H1 (cell line): ENCODE data around the gene AKR7A2. TPM values are rescaled to one million over a fixed set of nuclear protein-coding genes. Genes with fewer than 3 reads are reported as not detected.

ENCODE experiments used
- CTCF ChIA-PET: fragments of 300-600 bp; sonication (Branson Sonifier 250); formaldehyde crosslinking; loops from one replicate; lab custom pipeline; 2021; ENCODE audit not compliant: partially characterized antibody; lab: Charles Lee
- POLR2A ChIA-PET: fragments of 300-600 bp; sonication (Branson Sonifier 250); formaldehyde crosslinking; loops from one replicate; lab custom pipeline; 2021; ENCODE audit warnings: inconsistent platforms; ENCODE audit not compliant: partially characterized antibody; lab: Charles Lee
- DNase-seq, 2 experiments: peaks; one replicate each; pipeline versions ENCODE4 v3.0.0 to v3.0.0-alpha.2; 2010 to 2022; ENCODE audit warnings: low spot score in 2 of 2, low read depth in 1 of 2, mixed read lengths in 1 of 2
- FAIRE-seq: peaks from 2 replicates; lab custom pipeline; 2011; peaks lifted over from hg19 to GRCh38; lab: Jason Lieb, UNC
- H2AFZ ChIP-seq: 2 replicates; pipeline ENCODE4 v1.8.1; 2012; ENCODE audit warnings: low read length, inconsistent platforms
- H2AK5ac ChIP-seq: 2 replicates; pipeline ENCODE4 v1.6.1; 2013; ENCODE audit warnings: low read depth, low read length
- H2BK120ac ChIP-seq: replicated peaks from 2 replicates; pipeline ENCODE3; 2013; ENCODE audit warnings: low read depth, low read length, inconsistent platforms
- H2BK12ac ChIP-seq: 2 replicates; pipeline ENCODE4 v1.6.1; 2013; ENCODE audit warnings: low read depth, low read length
- H2BK15ac ChIP-seq: 2 replicates; pipeline ENCODE4 v1.6.1; 2013; ENCODE audit warnings: low read length
- H2BK20ac ChIP-seq: 2 replicates; pipeline ENCODE4 v1.6.1; 2013; ENCODE audit warnings: low read length
- H2BK5ac ChIP-seq: 2 replicates; pipeline ENCODE4 v1.6.1; 2013; ENCODE audit warnings: low read depth, low read length
- H3K14ac ChIP-seq: 2 replicates; pipeline ENCODE4 v1.6.1; 2013; ENCODE audit warnings: inconsistent platforms; ENCODE audit not compliant: insufficient read length
- H3K18ac ChIP-seq: 2 replicates; pipeline ENCODE4 v1.6.1; 2013; ENCODE audit warnings: low read length; ENCODE audit errors: extremely low read depth
- H3K23ac ChIP-seq: 2 replicates; pipeline ENCODE4 v1.6.1; 2013; ENCODE audit warnings: inconsistent platforms; ENCODE audit not compliant: insufficient read length
- H3K23me2 ChIP-seq: 2 replicates; pipeline ENCODE4 v1.6.1; 2013; ENCODE audit warnings: low read depth, low read length
- H3K27ac ChIP-seq: 2 replicates; pipeline ENCODE4 v1.6.1; 2011; ENCODE audit warnings: low read depth, low read length, inconsistent platforms
- H3K27me3 ChIP-seq, 4 experiments: replicated peaks in 1 of 4; 1 replicate in 1 of 4; 2 replicates in 3 of 4; pipeline versions ENCODE4 v1.6.1 to v1.8.1; 2011 to 2013; ENCODE audit warnings: low read length in 3 of 4, mild to moderate bottlenecking in 3 of 4, inconsistent platforms in 2 of 4, mixed read lengths in 2 of 4, moderate library complexity in 1 of 4; ENCODE audit not compliant: control insufficient read depth in 3 of 4, insufficient read depth in 3 of 4; ENCODE audit errors: extremely low read depth in 1 of 4
- H3K36me3 ChIP-seq, 4 experiments: 2 replicates each; pipeline versions ENCODE4 v1.6.1 to v1.8.1; 2011 to 2013; ENCODE audit warnings: mild to moderate bottlenecking in 4 of 4, low read length in 3 of 4, moderate library complexity in 2 of 4, control low read depth in 1 of 4, inconsistent platforms in 1 of 4; ENCODE audit not compliant: insufficient read depth in 4 of 4, control insufficient read depth in 2 of 4
- H3K4ac ChIP-seq: replicated peaks from 2 replicates; pipeline ENCODE3; 2013; ENCODE audit warnings: low read length, low read depth, mixed read lengths, inconsistent platforms; ENCODE audit not compliant: insufficient read length
- H3K4me1 ChIP-seq, 4 experiments: replicated peaks in 1 of 4; 1 replicate in 1 of 4; 2 replicates in 3 of 4; pipeline versions ENCODE4 v1.6.1 to v1.8.1; 2011 to 2013; ENCODE audit warnings: low read length in 3 of 4, inconsistent platforms in 2 of 4, mixed read lengths in 1 of 4; ENCODE audit not compliant: insufficient read depth in 4 of 4, control insufficient read depth in 3 of 4
- H3K4me2 ChIP-seq, 2 experiments: 2 replicates each; pipeline versions ENCODE4 v1.6.1 to v1.8.1; 2011 to 2013; ENCODE audit warnings: low read depth in 2 of 2, low read length in 2 of 2, control low read depth in 1 of 2, inconsistent platforms in 1 of 2, mild to moderate bottlenecking in 1 of 2; ENCODE audit not compliant: insufficient read depth in 1 of 2
- H3K4me3 ChIP-seq, 4 experiments: fragments of 200-600, 300-600 bp in 1 of 4; sonication (generic), shearing (Covaris generic), sonication (Bioruptor Twin) in 1 of 4; 2 replicates each; pipeline versions ENCODE4 v1.5.1 to v1.8.1; 2011 to 2016; ENCODE audit warnings: low read length in 4 of 4, low read depth in 3 of 4, control low read depth in 2 of 4, inconsistent platforms in 2 of 4, mild to moderate bottlenecking in 2 of 4, mixed read lengths in 1 of 4, moderate library complexity in 1 of 4; ENCODE audit not compliant: insufficient read depth in 2 of 4; ENCODE audit errors: extremely low read depth in 1 of 4
- H3K56ac ChIP-seq: replicated peaks from 2 replicates; pipeline ENCODE3; 2013; ENCODE audit warnings: low read depth, mild to moderate bottlenecking, mixed read lengths, low read length, inconsistent platforms; ENCODE audit not compliant: insufficient read length
- H3K79me1 ChIP-seq: 2 replicates; pipeline ENCODE4 v1.6.1; 2013; ENCODE audit warnings: low read depth, low read length, control low read depth
- H3K79me2 ChIP-seq, 2 experiments: 2 replicates each; pipeline versions ENCODE4 v1.6.1 to v1.8.1; 2012 to 2013; ENCODE audit warnings: low read length in 2 of 2, mild to moderate bottlenecking in 2 of 2, inconsistent platforms in 1 of 2; ENCODE audit not compliant: insufficient read depth in 2 of 2, control insufficient read depth in 1 of 2
- H3K9ac ChIP-seq, 4 experiments: replicated peaks in 1 of 4; 1 replicate in 1 of 4; 2 replicates in 3 of 4; pipeline versions ENCODE4 v1.6.1 to v1.8.1; 2011 to 2013; ENCODE audit warnings: low read depth in 3 of 4, low read length in 3 of 4, control low read depth in 2 of 4, mild to moderate bottlenecking in 2 of 4, moderate library complexity in 2 of 4, inconsistent platforms in 1 of 4; ENCODE audit errors: extremely low read depth in 1 of 4
- H3K9me3 ChIP-seq, 2 experiments: 2 replicates each; pipeline versions ENCODE4 v1.6.1 to v1.8.1; 2012 to 2013; ENCODE audit warnings: mild to moderate bottlenecking in 2 of 2, moderate library complexity in 2 of 2, control low read depth in 1 of 2, inconsistent platforms in 1 of 2, low read depth in 1 of 2, low read length in 1 of 2, mixed read lengths in 1 of 2; ENCODE audit not compliant: insufficient read depth in 2 of 2
- H4K20me1 ChIP-seq, 2 experiments: replicated peaks in 1 of 2; 2 replicates each; pipeline versions ENCODE3 to v1.8.1; 2011 to 2013; ENCODE audit warnings: inconsistent platforms in 2 of 2, low read length in 2 of 2, mild to moderate bottlenecking in 1 of 2; ENCODE audit not compliant: insufficient read depth in 2 of 2, control insufficient read depth in 1 of 2
- H4K5ac ChIP-seq: 2 replicates; pipeline ENCODE4 v1.6.1; 2013; ENCODE audit warnings: low read length, low read depth, mixed read lengths, inconsistent platforms; ENCODE audit not compliant: insufficient read length
- H4K8ac ChIP-seq: 2 replicates; pipeline ENCODE4 v1.8.0; 2013; ENCODE audit warnings: mild to moderate bottlenecking, moderate library complexity, low read length, inconsistent platforms; ENCODE audit not compliant: insufficient read depth; ENCODE audit errors: extremely low read depth
- H4K91ac ChIP-seq: replicated peaks from 2 replicates; pipeline ENCODE3; 2013; ENCODE audit warnings: low read length, mixed read lengths, inconsistent platforms; ENCODE audit not compliant: insufficient read length
- CHD1 ChIP-seq: IDR thresholded peaks from 2 replicates; pipeline ENCODE4 v1.6.1; 2012; ENCODE audit warnings: low read depth, low read length, improper control_type of control experiment
- JUN ChIP-seq: IDR thresholded peaks from 2 replicates; pipeline ENCODE4 v1.6.1; 2011; ENCODE audit warnings: low read depth, mild to moderate bottlenecking, improper control_type of control experiment, low read length
- KDM4A ChIP-seq: IDR thresholded peaks from one replicate; pipeline ENCODE4 v1.7.1; 2012; ENCODE audit warnings: low read depth, mild to moderate bottlenecking, moderate library complexity, low read length, inconsistent platforms; ENCODE audit not compliant: severe bottlenecking
- MAFK ChIP-seq: IDR thresholded peaks from 2 replicates; pipeline ENCODE4 v1.6.1; 2012; ENCODE audit warnings: low read depth, mild to moderate bottlenecking, improper control_type of control experiment, low read length
- RBBP5 ChIP-seq: IDR thresholded peaks from 2 replicates; pipeline ENCODE4 v1.7.1; 2012; ENCODE audit warnings: low read depth, mild to moderate bottlenecking, inconsistent platforms, low read length, moderate library complexity, borderline replicate concordance
- SP2 ChIP-seq: IDR thresholded peaks from 2 replicates; pipeline ENCODE4 v1.6.1; 2012; ENCODE audit warnings: mild to moderate bottlenecking, low read length, inconsistent platforms
- YY1 ChIP-seq: IDR thresholded peaks from 2 replicates; pipeline ENCODE4 v1.6.1; 2011; ENCODE audit warnings: low read depth, mild to moderate bottlenecking, low read length
- WGBS, 2 experiments: shearing (Covaris generic) in 1 of 2; methylation state at CpG; one replicate each; pipeline versions ENCODE4 v1.1.6 to v1.1.7; 2013 to 2015; ENCODE audit warnings: low lambda C conversion rate in 2 of 2, mixed read lengths in 2 of 2, inconsistent platforms in 1 of 2, low coverage in 1 of 2, missing lambda C conversion rate in 1 of 2; ENCODE audit not compliant: insufficient replicate concordance in 2 of 2, insufficient coverage in 1 of 2, insufficient read length in 1 of 2; ENCODE audit errors: extremely low coverage in 1 of 2, missing lambda C conversion rate in 1 of 2; 5-methylcytosine and 5-hydroxymethylcytosine counted together
- polyA plus RNA-seq, 7 experiments: library from polyadenylated mRNA; depleted of rRNA in 3 of 7; stranded (reverse) in 5 of 7; unstranded in 2 of 7; fragments of >200 nt in 5 of 7; fragments of 200-250 nt in 2 of 7; gene quantifications; 1 replicate in 5 of 7; 2 replicates in 1 of 7; 4 replicates in 1 of 7; pipeline versions ENCODE4 v1.2.1 to v1.2.3, GENCODE V29; 2011 to 2013; ENCODE audit warnings: missing spikeins in 2 of 7, mixed read lengths in 2 of 7
- total RNA-seq: library from RNA; stranded (reverse); fragmentation: NEBNext Ultra II Directional; extraction: Animal tissue kit (Norgen Biotek cat#: 25700); gene quantifications from 2 replicates; pipeline ENCODE4 v1.2.1, GENCODE V29; 2021
- TF ChIP-seq, protein P1 (sequence below): IDR thresholded peaks from 2 replicates; pipeline ENCODE4 v1.6.1; 2011; ENCODE audit warnings: low read length, improper control_type of control experiment
- TF ChIP-seq, protein P2 (sequence below): IDR thresholded peaks from 2 replicates; pipeline ENCODE4 v1.6.1; 2012; ENCODE audit warnings: low read length, inconsistent platforms

The AKR7A2 gene
- total and polyA plus RNA-seq, 2 of the 8 experiments (the other 6 are each of a cell fraction or from before 2014, with no cell fraction given), result 32.0 to 48.3 TPM

- Histone ChIP-seq H3K23me2 (no peaks in the 10 kb centered on the region), H3K79me1 (no peaks in the 10 kb centered on the region; the same call in 1 of the 2 replicates), H3K9me3 (no peaks in the 10 kb centered on the region), H3K14ac (no peak overlapping the region), H3K4me1 (no peaks in the 10 kb centered on the region), H2BK20ac (no peak overlapping the region), H4K20me1 (peaks cover 0 to 14% of the 10 kb centered on the region in 2 experiments), H2BK12ac (no peak overlapping the region), H3K79me2 (no peaks in the 10 kb centered on the region), H3K18ac (no peak overlapping the region), H3K56ac (no peak overlapping the region), H3K9ac (no peak overlapping the region), H4K8ac (no peak overlapping the region), H3K4me2 (no peak overlapping the region), H4K5ac (no peak overlapping the region), H3K27ac (no peak overlapping the region), H2BK15ac (no peak overlapping the region), H3K36me3 (peaks cover 5 to 16% (median 10%) of the 10 kb centered on the region in 4 experiments; a peak in 5 of 8 replicates), H3K23ac (no peak overlapping the region), H2AK5ac (no peak overlapping the region), H4K91ac (no peak overlapping the region), H3K4ac (no peak overlapping the region), H2BK5ac (no peak overlapping the region), H2AFZ (no peak overlapping the region), H3K4me3 (no peak overlapping the region), H2BK120ac (no peak overlapping the region), H3K27me3 (no peaks in the 10 kb centered on the region)
- WGBS, 2 experiments, result 83% methylated on average over 32 of the region's 32 CpGs; no CpG with 5 or more reads in 1 of the 2 experiments
- FAIRE-seq, result no peak
- ChIA-PET CTCF (interaction anchor here (0.7 to 2.8 kb wide), 6 partner anchors 8 to 135 kb away, joined by 3 to 9 read pairs (median 4); no protein-coding TSS in a partner anchor), POLR2A (interaction anchor here (0.5 to 13.3 kb wide), 4 partner anchors 9 to 74 kb away, joined by 3 to 143 read pairs (median 4); partner anchors contain the start of genes AKR7A2 and SLC66A1)
- no peak for DNase-seq
- TF ChIP-seq MAFK (no peak), YY1 (no peak), RBBP5 (no peak), CHD1 (no peak), KDM4A (no peak), JUN (no peak), SP2 (no peak)
- TF ChIP-seq, protein P1, sequence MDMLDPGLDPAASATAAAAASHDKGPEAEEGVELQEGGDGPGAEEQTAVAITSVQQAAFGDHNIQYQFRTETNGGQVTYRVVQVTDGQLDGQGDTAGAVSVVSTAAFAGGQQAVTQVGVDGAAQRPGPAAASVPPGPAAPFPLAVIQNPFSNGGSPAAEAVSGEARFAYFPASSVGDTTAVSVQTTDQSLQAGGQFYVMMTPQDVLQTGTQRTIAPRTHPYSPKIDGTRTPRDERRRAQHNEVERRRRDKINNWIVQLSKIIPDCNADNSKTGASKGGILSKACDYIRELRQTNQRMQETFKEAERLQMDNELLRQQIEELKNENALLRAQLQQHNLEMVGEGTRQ, result no peak
- TF ChIP-seq, protein P2, sequence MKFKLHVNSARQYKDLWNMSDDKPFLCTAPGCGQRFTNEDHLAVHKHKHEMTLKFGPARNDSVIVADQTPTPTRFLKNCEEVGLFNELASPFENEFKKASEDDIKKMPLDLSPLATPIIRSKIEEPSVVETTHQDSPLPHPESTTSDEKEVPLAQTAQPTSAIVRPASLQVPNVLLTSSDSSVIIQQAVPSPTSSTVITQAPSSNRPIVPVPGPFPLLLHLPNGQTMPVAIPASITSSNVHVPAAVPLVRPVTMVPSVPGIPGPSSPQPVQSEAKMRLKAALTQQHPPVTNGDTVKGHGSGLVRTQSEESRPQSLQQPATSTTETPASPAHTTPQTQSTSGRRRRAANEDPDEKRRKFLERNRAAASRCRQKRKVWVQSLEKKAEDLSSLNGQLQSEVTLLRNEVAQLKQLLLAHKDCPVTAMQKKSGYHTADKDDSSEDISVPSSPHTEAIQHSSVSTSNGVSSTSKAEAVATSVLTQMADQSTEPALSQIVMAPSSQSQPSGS, result no peak
Observed at GRCh38 chr1:19325958-19326747, 14.2 kb upstream of the AKR7A2 start.
